ENCODE measurements around the gene UAP1. TPM values are rescaled to one million over a fixed set of nuclear protein-coding genes. Genes with fewer than 3 reads are reported as not detected.

UAP1 gene
- total and polyA plus RNA-seq, 2 donors (not counting 3 experiments of a cell fraction or from before 2014, with no cell fraction given) = 30.6 to 89.8 TPM

DNA sequence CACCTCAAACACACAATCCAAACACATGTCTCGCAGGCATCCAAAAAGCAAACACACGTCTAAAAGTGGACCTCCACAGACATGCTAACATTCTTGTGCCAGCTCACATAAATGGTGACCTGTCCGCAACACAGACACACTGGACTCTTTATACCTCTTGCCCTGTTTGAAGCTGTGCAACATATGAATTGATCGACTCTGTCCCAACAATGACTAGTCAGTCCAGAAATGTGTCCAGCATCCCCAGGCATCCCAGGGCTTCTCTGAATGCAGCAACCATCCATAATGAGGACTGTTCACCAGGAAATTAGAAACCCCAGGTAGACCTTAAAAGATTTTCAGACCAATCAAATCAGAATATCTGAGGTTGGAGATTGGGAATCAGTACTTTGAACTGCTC is 73.9 kb downstream of the UAP1 start:
- Histone ChIP-seq H3K9ac (replicated peaks; ENCODE audit: extremely low read depth, insufficient read depth, low read length) (no peak overlapping the region), H3K79me2 (ENCODE audit: control insufficient read depth, insufficient read depth, low read length) (peaks cover 50% of the 10 kb centered on the region), H3K4me1 (ENCODE audit: control insufficient read depth, extremely low read depth, insufficient read depth, low read length) (peaks cover 43% of the 10 kb centered on the region), H3K9me1 (replicated peaks; ENCODE audit: control insufficient read depth, extremely low read depth, insufficient read depth, low read length) (no peaks in the 10 kb centered on the region), H2AFZ (ENCODE audit: low read depth, low read length) (no peak overlapping the region), H3K4me2 (ENCODE audit: insufficient read depth, low read length) (no peak overlapping the region), H3K9me3 (replicated peaks; ENCODE audit: control insufficient read depth, insufficient read depth, low read length) (no peaks in the 10 kb centered on the region), H3K4me3 (replicated peaks in 1 of 3; ENCODE audit: insufficient read depth in 1 of 3, low read depth in 1 of 3, low read length in 3 of 3) (no peak overlapping the region), H3K27me3 (ENCODE audit: control insufficient read depth in 2 of 2, insufficient read depth in 2 of 2, low read length in 2 of 2) (no peaks in the 10 kb centered on the region), H4K20me1 (replicated peaks; ENCODE audit: control insufficient read depth, extremely low read depth, insufficient read depth, low read length) (no peaks in the 10 kb centered on the region), H3K36me3 (ENCODE audit: control insufficient read depth in 2 of 2, extremely low read depth in 1 of 2, insufficient read depth in 2 of 2, low read length in 2 of 2) (no peaks in the 10 kb centered on the region), H3K27ac (ENCODE audit: insufficient read depth, low read depth, low read length) (no peak overlapping the region)
- dilution Hi-C loops (cut with MboI; ENCODE audit: extremely low pct_ligation_motif_present, low sequenced_read_pairs) (no loop called here), intact Hi-C loops (cut with micrococcal nuclease) (no loop called here)
- DNase-seq (ENCODE audit: low read depth, low spot score) (no peak), FAIRE-seq (no peak)
- no TSS peak for BruUV-seq (replicated peaks)
- ChIA-PET POLR2A (no interaction called here), CTCF (no interaction called here)
- TF ChIP-seq, protein P1, sequence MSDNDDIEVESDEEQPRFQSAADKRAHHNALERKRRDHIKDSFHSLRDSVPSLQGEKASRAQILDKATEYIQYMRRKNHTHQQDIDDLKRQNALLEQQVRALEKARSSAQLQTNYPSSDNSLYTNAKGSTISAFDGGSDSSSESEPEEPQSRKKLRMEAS (IDR thresholded peaks at IDR 0.05; ENCODE audit: insufficient read depth, insufficient read length) = no peak
- no peak for TF ChIP-seq GATA2 (IDR thresholded peaks at IDR 0.05; ENCODE audit: insufficient read depth, insufficient read length, low read depth, low read length)
- no peak for TF ChIP-seq MYC (IDR thresholded peaks at IDR 0.05; ENCODE audit: low read depth, low read length)
- TF ChIP-seq EZH2 (IDR thresholded peaks at IDR 0.05; ENCODE audit: borderline replicate concordance, low read depth, low read length, severe bottlenecking) = no peak
- no peak for TF ChIP-seq JUN (IDR thresholded peaks at IDR 0.05; ENCODE audit: borderline replicate concordance, insufficient read depth, insufficient read length, low read depth)
- TF ChIP-seq, protein P2, sequence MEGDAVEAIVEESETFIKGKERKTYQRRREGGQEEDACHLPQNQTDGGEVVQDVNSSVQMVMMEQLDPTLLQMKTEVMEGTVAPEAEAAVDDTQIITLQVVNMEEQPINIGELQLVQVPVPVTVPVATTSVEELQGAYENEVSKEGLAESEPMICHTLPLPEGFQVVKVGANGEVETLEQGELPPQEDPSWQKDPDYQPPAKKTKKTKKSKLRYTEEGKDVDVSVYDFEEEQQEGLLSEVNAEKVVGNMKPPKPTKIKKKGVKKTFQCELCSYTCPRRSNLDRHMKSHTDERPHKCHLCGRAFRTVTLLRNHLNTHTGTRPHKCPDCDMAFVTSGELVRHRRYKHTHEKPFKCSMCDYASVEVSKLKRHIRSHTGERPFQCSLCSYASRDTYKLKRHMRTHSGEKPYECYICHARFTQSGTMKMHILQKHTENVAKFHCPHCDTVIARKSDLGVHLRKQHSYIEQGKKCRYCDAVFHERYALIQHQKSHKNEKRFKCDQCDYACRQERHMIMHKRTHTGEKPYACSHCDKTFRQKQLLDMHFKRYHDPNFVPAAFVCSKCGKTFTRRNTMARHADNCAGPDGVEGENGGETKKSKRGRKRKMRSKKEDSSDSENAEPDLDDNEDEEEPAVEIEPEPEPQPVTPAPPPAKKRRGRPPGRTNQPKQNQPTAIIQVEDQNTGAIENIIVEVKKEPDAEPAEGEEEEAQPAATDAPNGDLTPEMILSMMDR (IDR thresholded peaks at IDR 0.05; ENCODE audit: extremely low read depth in 1 of 2, insufficient read depth in 1 of 2, low read depth in 1 of 2, low read length in 2 of 2) = no peak
- TF ChIP-seq FOS (IDR thresholded peaks at IDR 0.05; ENCODE audit: borderline replicate concordance, insufficient read depth, low read length) = no peak
